ENCODE data around the gene AP2A2.
"Not testable (repeated sequence)": the region's sequence is repeated elsewhere in the genome, so short reads cannot be mapped to it uniquely, and the experiment has no call there.

The AP2A2 gene

GRCh38 chr11:975376-975775, 49.7 kb downstream of the AP2A2 start:
- H3K9me3 ChIP-seq (ENCODE audit: control insufficient read depth, low read length); H3K9ac ChIP-seq (ENCODE audit: low read length); H2BK12ac ChIP-seq (ENCODE audit: low read length in 2 of 2); H2AK5ac ChIP-seq (ENCODE audit: low read length, severe bottlenecking); H4K91ac ChIP-seq (ENCODE audit: low read length); H3K4me2 ChIP-seq (ENCODE audit: low read length, poor library complexity, severe bottlenecking); H3K18ac ChIP-seq (ENCODE audit: low read depth in 1 of 2, low read length in 2 of 2); H3K4me3 ChIP-seq (ENCODE audit: insufficient read depth in 1 of 2, low read depth in 1 of 2, low read length in 2 of 2); DNase-seq; H2BK120ac ChIP-seq (ENCODE audit: low read depth, low read length); H3K27me3 ChIP-seq (ENCODE audit: control insufficient read depth in 1 of 2, insufficient read depth in 1 of 2, low read length in 2 of 2); H2BK5ac ChIP-seq (ENCODE audit: low read depth, low read length, poor library complexity, severe bottlenecking); H2AFZ ChIP-seq (ENCODE audit: low read depth, low read length); H3K14ac ChIP-seq (ENCODE audit: low read length in 2 of 2); H4K8ac ChIP-seq (ENCODE audit: low read length); H3K27ac ChIP-seq (ENCODE audit: low read length, poor library complexity, severe bottlenecking); H3K4ac ChIP-seq (ENCODE audit: low read depth in 1 of 2, low read length in 2 of 2); H3K23ac ChIP-seq (ENCODE audit: low read length in 2 of 2); H2BK15ac ChIP-seq (ENCODE audit: low read depth, poor library complexity, severe bottlenecking): not testable (repeated sequence)
- Histone ChIP-seq H3K36me3 (ENCODE audit: control insufficient read depth in 1 of 2, insufficient read depth in 2 of 2, low read depth in 1 of 2, low read length in 2 of 2) (peaks cover 59 to 84% of the 10 kb centered on the region in 2 experiments), H3K79me1 (replicated peaks; ENCODE audit: low read length, poor library complexity, severe bottlenecking) (peaks cover 50% of the 10 kb centered on the region), H3K4me1 (ENCODE audit: control insufficient read depth, insufficient read depth, low read depth, low read length) (peaks cover 18% of the 10 kb centered on the region)
- 93% methylated on average over 41 of the region's 41 CpGs for WGBS

GRCh38 chr11:975827-976226, 50.2 kb downstream of the AP2A2 start:
- no peak overlapping the region for H2AK5ac ChIP-seq (ENCODE audit: low read length, severe bottlenecking)
- no peak overlapping the region for H3K4me3 ChIP-seq (ENCODE audit: insufficient read depth in 1 of 2, low read depth in 1 of 2, low read length in 2 of 2)
- H2BK5ac ChIP-seq (ENCODE audit: low read depth, low read length, poor library complexity, severe bottlenecking), result no peak overlapping the region
- H3K4me2 ChIP-seq (ENCODE audit: low read length, poor library complexity, severe bottlenecking), result no peak overlapping the region
- H2AFZ ChIP-seq (ENCODE audit: low read depth, low read length), result no peak overlapping the region
- H3K4ac ChIP-seq (ENCODE audit: low read depth in 1 of 2, low read length in 2 of 2), result no peak overlapping the region
- H3K36me3 ChIP-seq (ENCODE audit: control insufficient read depth in 1 of 2, insufficient read depth in 2 of 2, low read depth in 1 of 2, low read length in 2 of 2), result peaks cover 57 to 84% of the 10 kb centered on the region in 2 experiments
- no peak overlapping the region for H2BK12ac ChIP-seq (ENCODE audit: low read length in 2 of 2)
- no peak overlapping the region for H4K91ac ChIP-seq (ENCODE audit: low read length)
- H3K23ac ChIP-seq (ENCODE audit: low read length in 2 of 2), result no peak overlapping the region
- H3K79me1 ChIP-seq (replicated peaks; ENCODE audit: low read length, poor library complexity, severe bottlenecking), result peaks cover 46% of the 10 kb centered on the region
- H2BK15ac ChIP-seq (ENCODE audit: low read depth, poor library complexity, severe bottlenecking), result no peak overlapping the region
- no peak overlapping the region for H2BK120ac ChIP-seq (ENCODE audit: low read depth, low read length)
- no peak overlapping the region for H3K18ac ChIP-seq (ENCODE audit: low read depth in 1 of 2, low read length in 2 of 2)
- H3K9ac ChIP-seq (ENCODE audit: low read length), result no peak overlapping the region
- 80% methylated on average over 15 of the region's 15 CpGs for WGBS
- H4K8ac ChIP-seq (ENCODE audit: low read length), result no peak overlapping the region
- no peak overlapping the region for H3K27ac ChIP-seq (ENCODE audit: low read length, poor library complexity, severe bottlenecking)
- no peaks in the 10 kb centered on the region for H3K27me3 ChIP-seq (ENCODE audit: control insufficient read depth in 1 of 2, insufficient read depth in 1 of 2, low read length in 2 of 2)
- DNase-seq, result peak; percentile 36
- no peaks in the 10 kb centered on the region for H3K9me3 ChIP-seq (ENCODE audit: control insufficient read depth, low read length)
- peaks cover 18% of the 10 kb centered on the region for H3K4me1 ChIP-seq (ENCODE audit: control insufficient read depth, insufficient read depth, low read depth, low read length)
- H3K14ac ChIP-seq (ENCODE audit: low read length in 2 of 2), result no peak overlapping the region

- Histone ChIP-seq H3K4me2 (ENCODE audit: low read length, poor library complexity, severe bottlenecking) (no peak overlapping the region), H3K4me3 (ENCODE audit: insufficient read depth in 1 of 2, low read depth in 1 of 2, low read length in 2 of 2) (no peak overlapping the region), H2AK5ac (ENCODE audit: low read length, severe bottlenecking) (no peak overlapping the region), H3K27ac (ENCODE audit: low read length, poor library complexity, severe bottlenecking) (no peak overlapping the region), H2BK12ac (ENCODE audit: low read length in 2 of 2) (no peak overlapping the region), H2BK15ac (ENCODE audit: low read depth, poor library complexity, severe bottlenecking) (no peak overlapping the region), H3K14ac (ENCODE audit: low read length in 2 of 2) (peak overlapping the region in 1 of 2 experiments; percentile 10), H3K9me3 (ENCODE audit: control insufficient read depth, low read length) (no peaks in the 10 kb centered on the region), H4K8ac (ENCODE audit: low read length) (no peak overlapping the region), H3K79me1 (replicated peaks; ENCODE audit: low read length, poor library complexity, severe bottlenecking) (peaks cover 47% of the 10 kb centered on the region), H4K91ac (ENCODE audit: low read length) (no peak overlapping the region), H2BK5ac (ENCODE audit: low read depth, low read length, poor library complexity, severe bottlenecking) (no peak overlapping the region), H3K27me3 (ENCODE audit: control insufficient read depth in 1 of 2, insufficient read depth in 1 of 2, low read length in 2 of 2) (no peaks in the 10 kb centered on the region), H3K23ac (ENCODE audit: low read length in 2 of 2) (no peak overlapping the region), H3K18ac (ENCODE audit: low read depth in 1 of 2, low read length in 2 of 2) (no peak overlapping the region), H3K36me3 (ENCODE audit: control insufficient read depth in 1 of 2, insufficient read depth in 2 of 2, low read depth in 1 of 2, low read length in 2 of 2) (peaks cover 63 to 85% of the 10 kb centered on the region in 2 experiments), H2AFZ (ENCODE audit: low read depth, low read length) (no peak overlapping the region), H3K4me1 (ENCODE audit: control insufficient read depth, insufficient read depth, low read depth, low read length) (peaks cover 18% of the 10 kb centered on the region), H3K4ac (ENCODE audit: low read depth in 1 of 2, low read length in 2 of 2) (no peak overlapping the region), H2BK120ac (ENCODE audit: low read depth, low read length) (no peak overlapping the region), H3K9ac (ENCODE audit: low read length) (no peak overlapping the region)
- 94% methylated on average over 25 of the region's 26 CpGs for WGBS
- DNase-seq, result no peak
These were observed 50.9 kb downstream of the AP2A2 start for GRCh38 chr11:976431-977160.

GRCh38 chr11:977830-978720, 52.4 kb downstream of the AP2A2 start:
- Histone ChIP-seq H3K27me3 (ENCODE audit: control insufficient read depth in 1 of 2, insufficient read depth in 1 of 2, low read length in 2 of 2) (no peaks in the 10 kb centered on the region), H4K8ac (ENCODE audit: low read length) (no peak overlapping the region), H2BK15ac (ENCODE audit: low read depth, poor library complexity, severe bottlenecking) (no peak overlapping the region), H2AK5ac (ENCODE audit: low read length, severe bottlenecking) (no peak overlapping the region), H2BK5ac (ENCODE audit: low read depth, low read length, poor library complexity, severe bottlenecking) (no peak overlapping the region), H3K4me3 (ENCODE audit: insufficient read depth in 1 of 2, low read depth in 1 of 2, low read length in 2 of 2) (no peak overlapping the region), H3K9ac (ENCODE audit: low read length) (no peak overlapping the region), H3K4ac (ENCODE audit: low read depth in 1 of 2, low read length in 2 of 2) (no peak overlapping the region), H3K4me2 (ENCODE audit: low read length, poor library complexity, severe bottlenecking) (no peak overlapping the region), H2BK12ac (ENCODE audit: low read length in 2 of 2) (no peak overlapping the region), H2AFZ (ENCODE audit: low read depth, low read length) (no peak overlapping the region), H3K9me3 (ENCODE audit: control insufficient read depth, low read length) (no peaks in the 10 kb centered on the region), H3K18ac (ENCODE audit: low read depth in 1 of 2, low read length in 2 of 2) (no peak overlapping the region), H4K91ac (ENCODE audit: low read length) (peak overlapping the region; percentile 41), H3K23ac (ENCODE audit: low read length in 2 of 2) (no peak overlapping the region), H3K79me1 (replicated peaks; ENCODE audit: low read length, poor library complexity, severe bottlenecking) (peaks cover 39% of the 10 kb centered on the region), H2BK120ac (ENCODE audit: low read depth, low read length) (no peak overlapping the region), H3K4me1 (ENCODE audit: control insufficient read depth, insufficient read depth, low read depth, low read length) (peaks cover 18% of the 10 kb centered on the region), H3K27ac (ENCODE audit: low read length, poor library complexity, severe bottlenecking) (no peak overlapping the region), H3K14ac (ENCODE audit: low read length in 2 of 2) (no peak overlapping the region), H3K36me3 (ENCODE audit: control insufficient read depth in 1 of 2, insufficient read depth in 2 of 2, low read depth in 1 of 2, low read length in 2 of 2) (peaks cover 56 to 75% of the 10 kb centered on the region in 2 experiments)
- no peak for DNase-seq
- WGBS, result 95% methylated on average over 28 of the region's 28 CpGs

Measured in mesenchymal stem cell (in vitro differentiated cells and primary cell).